H1 (cell line): Measurements from ENCODE around the gene TKFC. TPM values are rescaled to one million over a fixed set of nuclear protein-coding genes. Genes with fewer than 3 reads are reported as not detected.

ENCODE experiments used
- ATF3 ChIP-seq: IDR thresholded peaks from 2 replicates; pipeline ENCODE4 v1.6.1; 2011; ENCODE audit warnings: low read depth, mild to moderate bottlenecking, low read length; ENCODE audit not compliant: insufficient read depth
- CBX8 ChIP-seq: fragments of 300-800, 300-1000 bp; sonication (generic); IDR thresholded peaks from 2 replicates; pipeline ENCODE4 v1.7.1; 2016; ENCODE audit warnings: low read depth, low read length, borderline replicate concordance
- CHD1 ChIP-seq: IDR thresholded peaks from 2 replicates; pipeline ENCODE4 v1.6.1; 2012; ENCODE audit warnings: low read depth, low read length, improper control_type of control experiment
- CHD2 ChIP-seq: IDR thresholded peaks from 2 replicates; pipeline ENCODE4 v1.6.1; 2012; ENCODE audit warnings: low read length, improper control_type of control experiment
- CREB1 ChIP-seq: IDR thresholded peaks from 2 replicates; pipeline ENCODE4 v1.6.1; 2012; ENCODE audit warnings: inconsistent platforms
- CTBP2 ChIP-seq: IDR thresholded peaks from 2 replicates; pipeline ENCODE4 v1.7.0; 2011; ENCODE audit warnings: borderline replicate concordance, mild to moderate bottlenecking, moderate library complexity, mixed read lengths, low read length; ENCODE audit not compliant: insufficient read depth, insufficient read length
- EGR1 ChIP-seq: IDR thresholded peaks from 2 replicates; pipeline ENCODE4 v1.6.1; 2011; ENCODE audit warnings: low read depth, low read length, borderline replicate concordance
- JUND ChIP-seq: IDR thresholded peaks from 2 replicates; pipeline ENCODE4 v1.6.1; 2011; ENCODE audit warnings: mild to moderate bottlenecking, improper control_type of control experiment, low read length
- KDM4A ChIP-seq: IDR thresholded peaks from one replicate; pipeline ENCODE4 v1.7.1; 2012; ENCODE audit warnings: low read depth, mild to moderate bottlenecking, moderate library complexity, low read length, inconsistent platforms; ENCODE audit not compliant: severe bottlenecking
- NRF1 ChIP-seq: IDR thresholded peaks from 2 replicates; pipeline ENCODE4 v1.6.1; 2011; ENCODE audit warnings: mild to moderate bottlenecking, low read depth, low read length, improper control_type of control experiment
- PHF8 ChIP-seq: fragments of 200-600 bp; sonication (generic); conservative IDR thresholded peaks from 2 replicates; pipeline ENCODE4 v1.7.1; 2012; ENCODE audit warnings: low read depth, mild to moderate bottlenecking, inconsistent platforms, low read length, moderate library complexity
- RFX5 ChIP-seq: IDR thresholded peaks from 2 replicates; pipeline ENCODE4 v1.6.1; 2011; ENCODE audit warnings: low read depth, low read length, improper control_type of control experiment, borderline replicate concordance
- RNF2 ChIP-seq: fragments of 200-900, 300-1000 bp; sonication (generic); IDR thresholded peaks from 2 replicates; pipeline ENCODE4 v1.7.1; 2016; ENCODE audit warnings: borderline replicate concordance, low read depth, mild to moderate bottlenecking, antibody characterized with exemption, low read length; ENCODE audit not compliant: poor library complexity, severe bottlenecking; ENCODE audit errors: missing control alignments
- SIN3A ChIP-seq, 2 experiments: IDR thresholded peaks in 1 of 2; conservative IDR thresholded peaks in 1 of 2; 2 replicates each; pipeline ENCODE4 v1.6.1; 2011 to 2012; ENCODE audit warnings: low read length in 2 of 2, improper control_type of control experiment in 1 of 2, low read depth in 1 of 2, mild to moderate bottlenecking in 1 of 2
- SIX5 ChIP-seq: IDR thresholded peaks from 2 replicates; pipeline ENCODE4 v1.6.1; 2011; ENCODE audit warnings: mild to moderate bottlenecking, low read depth, low read length
- SP1 ChIP-seq: IDR thresholded peaks from 2 replicates; pipeline ENCODE4 v1.6.1; 2011; ENCODE audit warnings: low read depth, low read length
- TAF1 ChIP-seq: IDR thresholded peaks from 2 replicates; pipeline ENCODE4 v1.6.1; 2011; ENCODE audit warnings: mild to moderate bottlenecking, low read depth, low read length
- TAF7 ChIP-seq: optimal IDR thresholded peaks from 2 replicates; pipeline ENCODE3; 2011; ENCODE audit warnings: low read depth, mild to moderate bottlenecking, inconsistent platforms, low read length, moderate library complexity, borderline replicate concordance
- TBP ChIP-seq: IDR thresholded peaks from 2 replicates; pipeline ENCODE4 v1.6.1; 2011; ENCODE audit warnings: low read depth, low read length, improper control_type of control experiment
- TCF12 ChIP-seq: IDR thresholded peaks from 2 replicates; pipeline ENCODE4 v1.6.1; 2011; ENCODE audit warnings: low read depth, mild to moderate bottlenecking, low read length
- YY1 ChIP-seq: IDR thresholded peaks from 2 replicates; pipeline ENCODE4 v1.6.1; 2011; ENCODE audit warnings: low read depth, mild to moderate bottlenecking, low read length
- ZNF274 ChIP-seq: IDR thresholded peaks from 2 replicates; pipeline ENCODE4 v1.7.0; 2012; ENCODE audit warnings: low read length, borderline replicate concordance; ENCODE audit errors: extremely low read depth
- polyA plus RNA-seq, 7 experiments: library from polyadenylated mRNA; depleted of rRNA in 3 of 7; stranded (reverse) in 5 of 7; unstranded in 2 of 7; fragments of >200 nt in 5 of 7; fragments of 200-250 nt in 2 of 7; gene quantifications; 1 replicate in 5 of 7; 2 replicates in 1 of 7; 4 replicates in 1 of 7; pipeline versions ENCODE4 v1.2.1 to v1.2.3, GENCODE V29; 2011 to 2013; ENCODE audit warnings: missing spikeins in 2 of 7, mixed read lengths in 2 of 7
- total RNA-seq: library from RNA; stranded (reverse); fragmentation: NEBNext Ultra II Directional; extraction: Animal tissue kit (Norgen Biotek cat#: 25700); gene quantifications from 2 replicates; pipeline ENCODE4 v1.2.1, GENCODE V29; 2021
- TF ChIP-seq, protein P1 (sequence below): IDR thresholded peaks from 2 replicates; pipeline ENCODE4 v1.6.1; 2012; ENCODE audit warnings: inconsistent platforms

The TKFC gene
- total and polyA plus RNA-seq, 2 of the 8 experiments (the other 6 are each of a cell fraction or from before 2014, with no cell fraction given): 53.5 to 55.0 TPM

DNA sequence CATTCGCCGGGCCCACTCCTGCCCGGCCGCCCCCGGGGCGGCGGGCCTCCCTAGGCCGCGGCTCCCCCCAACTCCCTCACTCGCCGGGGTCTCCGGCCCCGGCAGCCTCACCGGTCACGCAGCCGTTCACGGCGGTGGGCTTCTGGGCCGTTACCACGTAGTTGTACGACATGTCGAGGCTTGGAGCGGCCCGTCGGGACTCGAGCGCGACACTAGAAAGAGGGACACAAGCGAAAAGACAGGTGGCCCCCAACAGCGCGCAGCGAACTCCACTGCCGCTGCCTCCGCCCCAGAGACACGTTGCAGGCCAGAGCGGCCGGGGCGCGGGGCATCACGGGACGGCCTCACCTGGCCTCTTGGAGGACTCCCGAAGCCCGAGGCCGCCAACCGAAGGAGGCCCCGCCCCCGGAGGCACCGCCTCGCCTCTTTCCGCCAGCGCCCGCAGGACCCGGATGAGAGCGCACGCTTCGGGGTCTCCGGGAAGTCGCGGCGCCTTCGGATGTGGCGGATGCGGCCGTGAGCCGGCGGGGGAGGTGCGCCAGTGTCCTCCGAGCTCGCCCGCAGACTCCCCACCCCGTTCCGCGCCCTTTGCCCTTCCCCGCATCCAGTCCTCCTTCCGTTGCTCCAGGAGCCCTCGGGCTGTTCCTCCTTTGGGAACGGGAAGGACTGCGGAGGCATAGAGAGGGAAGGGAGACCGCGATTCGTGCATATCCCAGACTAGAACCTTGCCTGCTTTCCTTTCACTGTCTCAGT is at the start of gene TKFC, which contains the start of gene DDB1 (continued):
- TF ChIP-seq CTBP2 (no peak), JUND (0 out of 2 replicates have a peak, but pooled peaks have one; percentile 7), SP1 (peak; percentile 15; the same call in 1 of the 2 replicates), TAF7 (peak; percentile 47), CREB1 (peak; percentile 67), CHD2 (no peak), RFX5 (no peak), YY1 (no peak), CBX8 (no peak), CHD1 (no peak), KDM4A (peak; percentile 79), TAF1 (peak; percentile 91), TBP (peak; percentile 89), TCF12 (peak; percentile 82; the same call in 1 of the 2 replicates), EGR1 (peak; percentile 29; the same call in 1 of the 2 replicates), SIN3A (conservative IDR thresholded peaks at IDR 0.05 in 1 of 2, IDR thresholded peaks at IDR 0.05 in 1 of 2; ENCODE audit: low read depth in 1 of 2, low read length in 2 of 2) (peak; percentile 80 to 83), SIX5 (no peak), ZNF274 (no peak), NRF1 (no peak), PHF8 (peak; percentile 91), RNF2 (no peak), ATF3 (no peak)
- TF ChIP-seq, protein P1, sequence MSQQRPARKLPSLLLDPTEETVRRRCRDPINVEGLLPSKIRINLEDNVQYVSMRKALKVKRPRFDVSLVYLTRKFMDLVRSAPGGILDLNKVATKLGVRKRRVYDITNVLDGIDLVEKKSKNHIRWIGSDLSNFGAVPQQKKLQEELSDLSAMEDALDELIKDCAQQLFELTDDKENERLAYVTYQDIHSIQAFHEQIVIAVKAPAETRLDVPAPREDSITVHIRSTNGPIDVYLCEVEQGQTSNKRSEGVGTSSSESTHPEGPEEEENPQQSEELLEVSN: no peak
